Vagina (tissue), 2 donors: ENCODE measurements around the gene SNX22. TPM values are rescaled to one million over a fixed set of nuclear protein-coding genes. Genes with fewer than 3 reads are reported as not detected.
"Not testable (repeated sequence)": the region's sequence is repeated elsewhere in the genome, so short reads cannot be mapped to it uniquely, and the experiment has no call there.

ENCODE experiments used
- DNase-seq, 2 donors: peaks; one replicate each; pipeline ENCODE4 v3.0.0-alpha.2; 2017; ENCODE audit errors: extremely low spot score in 2 of 2
- H3K27ac ChIP-seq: fragments of 200-600 bp; sonication (generic); one replicate; pipeline ENCODE4 v1.5.1; 2019
- H3K27me3 ChIP-seq: fragments of 200-600 bp; sonication (generic); one replicate; pipeline ENCODE4 v1.5.1; 2019
- H3K36me3 ChIP-seq, 2 donors: fragments of 200-600 bp; sonication (generic); one replicate each; pipeline ENCODE4 v1.5.1; 2017 to 2019
- H3K4me1 ChIP-seq: fragments of 200-600 bp; sonication (generic); one replicate; pipeline ENCODE4 v1.5.1; 2019
- H3K4me3 ChIP-seq, 2 donors: fragments of 200-600 bp; sonication (generic); 1 replicate in 1 of 2; 2 replicates in 1 of 2; pipeline ENCODE4 v1.5.1; 2016 to 2019
- H3K9me3 ChIP-seq: fragments of 200-600 bp; sonication (generic); one replicate; pipeline ENCODE4 v1.5.1; 2019
- POLR2A ChIP-seq, 2 donors: fragments of 450-650 bp; IDR thresholded peaks; one replicate each; pipeline ENCODE4 v1.6.1; 2017; ENCODE audit warnings: antibody characterized with exemption in 2 of 2, mild to moderate bottlenecking in 2 of 2, moderate library complexity in 2 of 2
- POLR2AphosphoS5 ChIP-seq, 2 donors: sonication (generic); formaldehyde crosslinking; IDR thresholded peaks; one replicate each; pipeline ENCODE4 v1.9.0; 2017; ENCODE audit warnings: antibody characterized with exemption in 2 of 2, mild to moderate bottlenecking in 2 of 2, low read depth in 1 of 2; ENCODE audit not compliant: insufficient read depth in 1 of 2
- intact Hi-C: fragments of 100-400 bp; cut with DNase I; formaldehyde crosslinking; loops from one replicate; pipeline ENCODE4 v1.15.1; 2023
- total RNA-seq: library from RNA; depleted of rRNA; stranded (reverse); fragments of >200 nt; gene quantifications from one replicate; pipeline ENCODE4 v1.2.3, GENCODE V29; 2016
- TF ChIP-seq, protein P1 (sequence below), 3 experiments: fragments of 450-650 bp in 2 of 3; fragments of 200-600 bp in 1 of 3; sonication (generic) in 1 of 3; IDR thresholded peaks; one replicate each; pipeline ENCODE4 v1.5.1; 2017 to 2019; ENCODE audit warnings: antibody characterized with exemption in 3 of 3, mild to moderate bottlenecking in 2 of 3, moderate library complexity in 2 of 3

SNX22 gene
- total RNA-seq, 1 donor from 2014 or later = not detected

DNA sequence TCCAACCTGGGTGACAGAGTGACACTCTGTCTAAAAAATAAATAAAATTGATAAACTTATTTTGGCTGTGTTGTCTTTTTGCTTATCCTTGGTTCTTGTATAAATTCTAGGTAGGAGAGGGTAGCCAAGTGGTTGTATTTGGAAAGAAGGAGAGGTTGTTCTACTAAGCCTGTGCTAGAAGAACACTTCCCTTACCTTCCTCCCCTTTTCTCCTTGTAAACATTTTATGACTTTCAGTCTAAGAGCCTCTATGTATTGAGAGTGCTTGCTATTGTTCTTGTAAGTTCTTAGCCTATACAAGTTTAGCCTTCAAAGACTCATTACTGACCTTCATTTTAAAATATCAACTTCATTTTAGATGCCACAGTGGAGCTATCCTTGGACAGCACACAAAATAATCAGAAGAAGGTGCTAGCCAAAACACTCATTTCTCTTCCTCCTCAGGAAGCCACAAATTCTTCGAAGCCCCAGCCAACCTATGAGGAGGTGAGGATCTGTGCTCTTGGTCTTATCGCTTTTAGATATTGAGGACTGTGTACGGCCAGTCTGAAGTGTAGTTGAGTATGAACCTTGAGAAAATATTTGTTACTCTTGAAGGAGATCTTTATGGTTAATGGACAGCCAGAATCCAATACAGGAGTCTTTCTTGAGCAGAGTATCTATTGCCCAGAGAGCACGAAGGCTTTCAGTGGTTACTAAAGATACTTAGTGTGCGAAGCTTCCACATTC lies 33.6 kb upstream of the SNX22 start:
- intact Hi-C loops = no loop called here
- H3K4me3 ChIP-seq = no peak overlapping the region
- H3K27ac ChIP-seq = no peak overlapping the region
- TF ChIP-seq POLR2AphosphoS5 (IDR thresholded peaks at IDR 0.05; ENCODE audit: insufficient read depth in 1 of 2, low read depth in 1 of 2) = no peak
- TF ChIP-seq, protein P1, sequence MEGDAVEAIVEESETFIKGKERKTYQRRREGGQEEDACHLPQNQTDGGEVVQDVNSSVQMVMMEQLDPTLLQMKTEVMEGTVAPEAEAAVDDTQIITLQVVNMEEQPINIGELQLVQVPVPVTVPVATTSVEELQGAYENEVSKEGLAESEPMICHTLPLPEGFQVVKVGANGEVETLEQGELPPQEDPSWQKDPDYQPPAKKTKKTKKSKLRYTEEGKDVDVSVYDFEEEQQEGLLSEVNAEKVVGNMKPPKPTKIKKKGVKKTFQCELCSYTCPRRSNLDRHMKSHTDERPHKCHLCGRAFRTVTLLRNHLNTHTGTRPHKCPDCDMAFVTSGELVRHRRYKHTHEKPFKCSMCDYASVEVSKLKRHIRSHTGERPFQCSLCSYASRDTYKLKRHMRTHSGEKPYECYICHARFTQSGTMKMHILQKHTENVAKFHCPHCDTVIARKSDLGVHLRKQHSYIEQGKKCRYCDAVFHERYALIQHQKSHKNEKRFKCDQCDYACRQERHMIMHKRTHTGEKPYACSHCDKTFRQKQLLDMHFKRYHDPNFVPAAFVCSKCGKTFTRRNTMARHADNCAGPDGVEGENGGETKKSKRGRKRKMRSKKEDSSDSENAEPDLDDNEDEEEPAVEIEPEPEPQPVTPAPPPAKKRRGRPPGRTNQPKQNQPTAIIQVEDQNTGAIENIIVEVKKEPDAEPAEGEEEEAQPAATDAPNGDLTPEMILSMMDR (IDR thresholded peaks at IDR 0.05) = no peak
- no peaks in the 10 kb centered on the region for H3K9me3 ChIP-seq
- no peaks in the 10 kb centered on the region for H3K27me3 ChIP-seq
- no peaks in the 10 kb centered on the region for H3K4me1 ChIP-seq
- H3K36me3 ChIP-seq = peaks cover 0 to 72% of the 10 kb centered on the region in 2 donors
- no peak for DNase-seq

DNA sequence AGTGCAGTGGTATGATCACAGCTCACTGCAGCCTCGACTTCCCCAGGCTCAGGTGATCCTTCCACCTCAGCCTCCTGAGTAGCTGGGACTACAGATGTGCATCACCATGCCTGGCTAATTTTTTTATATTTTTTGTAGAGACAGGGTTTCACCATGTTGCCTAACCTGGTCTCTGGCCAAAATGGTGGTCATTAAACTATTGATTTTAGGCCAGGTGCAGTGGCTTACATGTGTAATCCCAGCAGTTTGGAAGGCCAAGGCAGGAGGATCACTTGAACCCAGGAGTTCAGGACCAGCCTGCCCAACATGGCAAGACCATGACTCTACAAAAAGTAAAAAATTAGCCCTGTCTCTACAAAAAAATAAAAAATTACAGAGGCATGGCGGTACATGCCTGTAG lies 31.2 kb upstream of the SNX22 start:
- not testable (repeated sequence) for DNase-seq, H3K27ac ChIP-seq, H3K4me3 ChIP-seq, H3K27me3 ChIP-seq, H3K4me1 ChIP-seq, H3K9me3 ChIP-seq
- intact Hi-C loops = loop anchor here (5.0 kb wide), 1 partner anchor 182 kb away; no protein-coding TSS in a partner anchor
- H3K36me3 ChIP-seq = peaks cover 0 to 70% of the 10 kb centered on the region in 2 donors

DNA sequence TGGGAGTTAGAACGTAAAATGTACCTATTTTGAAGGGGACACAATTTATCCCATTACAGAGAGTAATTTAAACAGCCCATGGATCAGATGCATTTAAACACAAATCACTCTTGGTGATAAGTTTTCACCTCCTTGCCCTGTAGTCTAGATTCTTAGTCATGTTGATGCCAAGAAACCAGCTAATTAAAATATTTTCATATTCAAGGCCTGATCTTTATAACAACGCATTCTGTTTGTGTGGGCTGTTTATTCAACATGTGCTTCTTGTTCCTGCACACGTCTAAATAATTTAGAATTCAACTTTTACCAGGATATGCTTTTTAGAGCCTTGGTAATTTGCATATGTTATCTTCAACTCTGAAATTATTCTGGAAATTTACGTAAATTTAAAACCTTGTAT lies 29.9 kb upstream of the SNX22 start:
- Histone ChIP-seq H3K27ac (no peak overlapping the region), H3K9me3 (no peaks in the 10 kb centered on the region), H3K4me1 (no peaks in the 10 kb centered on the region), H3K4me3 (no peak overlapping the region), H3K36me3 (peaks cover 0 to 83% of the 10 kb centered on the region in 2 donors), H3K27me3 (no peaks in the 10 kb centered on the region)
- no peak for TF ChIP-seq POLR2A (IDR thresholded peaks at IDR 0.05)
- TF ChIP-seq POLR2AphosphoS5 (IDR thresholded peaks at IDR 0.05; ENCODE audit: insufficient read depth in 1 of 2, low read depth in 1 of 2) = no peak
- TF ChIP-seq, protein P1 (IDR thresholded peaks at IDR 0.05) = no peak
- intact Hi-C loops = loop anchor here (5.0 kb wide), 1 partner anchor 181 kb away; no protein-coding TSS in a partner anchor
- DNase-seq = no peak

DNA sequence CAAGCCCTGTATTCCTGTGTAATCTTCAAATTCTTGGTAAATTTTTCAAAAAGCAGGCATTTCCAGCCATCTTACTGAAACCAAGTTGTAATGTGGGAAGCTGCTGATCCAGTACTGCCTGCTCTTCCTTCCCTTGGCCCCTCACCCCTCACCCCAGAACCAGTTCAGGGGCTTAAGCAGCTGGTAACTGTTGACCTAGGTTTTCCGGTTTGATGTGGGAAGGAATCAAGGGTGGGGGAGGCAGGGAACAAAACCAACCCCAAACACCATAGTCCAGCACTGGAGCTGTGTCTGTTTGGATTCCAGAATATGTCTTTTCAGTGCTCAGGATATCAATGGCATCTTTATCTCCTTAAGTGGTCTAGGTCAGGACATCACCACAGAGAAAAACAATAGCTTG lies 29.1 kb upstream of the SNX22 start:
- peaks cover 0 to 85% of the 10 kb centered on the region in 2 donors for H3K36me3 ChIP-seq
- TF ChIP-seq POLR2A (IDR thresholded peaks at IDR 0.05) = no peak
- no peak for TF ChIP-seq POLR2AphosphoS5 (IDR thresholded peaks at IDR 0.05; ENCODE audit: insufficient read depth in 1 of 2, low read depth in 1 of 2)
- TF ChIP-seq, protein P1 (IDR thresholded peaks at IDR 0.05) = no peak
- no peak overlapping the region for H3K4me3 ChIP-seq
- no peaks in the 10 kb centered on the region for H3K27me3 ChIP-seq
- no peak for DNase-seq
- H3K27ac ChIP-seq = no peak overlapping the region
- no peaks in the 10 kb centered on the region for H3K9me3 ChIP-seq
- no peaks in the 10 kb centered on the region for H3K4me1 ChIP-seq
- intact Hi-C loops = loop anchor here (5.0 kb wide), 1 partner anchor 180 kb away; no protein-coding TSS in a partner anchor

DNA sequence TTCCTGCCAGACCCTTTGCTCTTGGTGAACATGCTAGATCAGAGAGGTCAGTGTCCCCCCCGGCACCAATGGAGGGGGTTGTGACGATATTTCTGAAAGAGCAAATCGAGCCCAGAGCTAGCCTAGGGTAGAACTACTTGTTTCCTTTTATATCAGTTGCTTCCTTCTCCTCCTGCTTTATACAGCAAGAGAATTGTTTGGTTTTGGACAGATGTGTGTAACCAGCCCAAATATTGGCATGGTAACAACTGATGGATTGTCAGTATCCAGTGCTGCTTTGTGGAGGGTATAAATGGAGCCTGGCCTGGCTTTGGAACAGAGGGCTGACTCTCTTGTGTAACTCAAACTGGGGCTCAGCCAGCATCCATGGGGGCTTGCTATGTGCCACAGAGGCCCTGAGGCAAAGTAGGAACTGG lies 28.6 kb upstream of the SNX22 start:
- Histone ChIP-seq H3K9me3 (no peaks in the 10 kb centered on the region), H3K4me1 (no peaks in the 10 kb centered on the region), H3K36me3 (peaks cover 0 to 85% of the 10 kb centered on the region in 2 donors), H3K27ac (no peak overlapping the region), H3K4me3 (no peak overlapping the region), H3K27me3 (no peaks in the 10 kb centered on the region)
- intact Hi-C loops = loop anchor here (5.0 kb wide), 1 partner anchor 179 kb away; no protein-coding TSS in a partner anchor
- DNase-seq = no peak
- TF ChIP-seq POLR2AphosphoS5 (IDR thresholded peaks at IDR 0.05; ENCODE audit: insufficient read depth in 1 of 2, low read depth in 1 of 2) = no peak
- TF ChIP-seq, protein P1 (IDR thresholded peaks at IDR 0.05) = no peak
- no peak for TF ChIP-seq POLR2A (IDR thresholded peaks at IDR 0.05)
